Tibial artery (tissue), 4 donors: ENCODE results near the gene ATP11A.

Source experiments
- DNase-seq, 2 donors: peaks; one replicate each; pipeline ENCODE4 v3.0.0-alpha.2; 2019
- H3K27ac ChIP-seq, 2 donors: fragments of 200-600 bp; sonication (generic) in 1 of 2; 1 replicate in 1 of 2; 2 replicates in 1 of 2; pipeline ENCODE4 v1.5.1; 2018 to 2019; ENCODE audit warnings: mild to moderate bottlenecking in 1 of 2
- H3K27me3 ChIP-seq, 2 donors: fragments of 200-600 bp; sonication (generic) in 1 of 2; one replicate each; pipeline versions ENCODE4 v1.5.1 to v1.6.0; 2016 to 2019
- H3K36me3 ChIP-seq, 3 donors: fragments of 200-600 bp; sonication (generic) in 2 of 3; one replicate each; pipeline ENCODE4 v1.5.1; 2016 to 2019; ENCODE audit warnings: mild to moderate bottlenecking in 2 of 3
- H3K4me1 ChIP-seq, 4 donors: fragments of 200-600 bp; sonication (generic) in 2 of 4; 1 replicate in 3 of 4; 2 replicates in 1 of 4; pipeline ENCODE4 v1.5.1; 2016 to 2019
- H3K4me3 ChIP-seq, 2 donors: fragments of 200-600 bp; sonication (generic) in 1 of 2; 1 replicate in 1 of 2; 2 replicates in 1 of 2; pipeline ENCODE4 v1.5.1; 2018 to 2019; ENCODE audit warnings: mild to moderate bottlenecking in 2 of 2
- H3K9me3 ChIP-seq, 3 donors: fragments of 200-600 bp; sonication (generic) in 1 of 3; one replicate each; pipeline ENCODE4 v1.5.1; 2016 to 2019
- intact Hi-C: fragments of 100-400 bp; cut with DNase I; formaldehyde crosslinking; loops from one replicate; pipeline ENCODE4 v1.15.0; 2023; ENCODE audit warnings: low total_unique reads
- TF ChIP-seq, protein P1 (sequence below), 2 experiments: fragments of 200-600 bp in 1 of 2; fragments of 450-650 bp in 1 of 2; IDR thresholded peaks; one replicate each; pipeline ENCODE4 v1.5.1; 2017 to 2019; ENCODE audit warnings: antibody characterized with exemption in 2 of 2, mild to moderate bottlenecking in 1 of 2, moderate library complexity in 1 of 2

ATP11A gene

DNA sequence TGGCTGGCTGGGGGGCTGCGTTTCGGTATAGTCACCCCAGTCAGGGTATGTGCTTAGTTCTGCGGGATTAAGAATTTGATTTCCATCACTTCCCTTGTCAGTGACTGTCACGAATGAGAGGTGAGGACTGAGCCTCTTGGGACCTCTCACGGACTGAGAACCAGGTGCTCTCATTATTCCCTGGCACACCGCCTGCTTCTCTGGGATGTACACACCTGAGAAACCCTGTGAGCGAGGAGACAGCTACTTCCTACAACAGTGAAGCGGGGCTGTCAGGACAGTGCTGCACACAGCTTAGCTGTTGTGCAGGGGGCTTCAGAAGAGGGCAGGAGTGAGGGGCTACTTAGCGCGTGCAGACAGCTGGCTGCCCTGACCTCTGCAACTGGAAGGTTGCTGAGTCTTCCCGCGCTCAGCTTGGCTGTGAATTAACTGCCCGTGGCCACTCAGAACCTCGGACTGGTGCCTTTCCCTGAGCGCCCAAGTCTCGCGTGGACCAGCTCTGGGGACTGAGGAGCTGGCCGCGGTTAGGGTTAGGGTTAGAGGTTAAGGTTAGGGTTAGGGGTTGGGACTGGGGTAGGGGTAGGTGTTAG, 213.9 kb downstream of the ATP11A start:
- Histone ChIP-seq H3K4me1 (peaks cover 0 to 12% (median 0%) of the 10 kb centered on the region in 4 donors), H3K27me3 (peaks cover 0 to 56% of the 10 kb centered on the region in 2 donors), H3K36me3 (no peaks in the 10 kb centered on the region), H3K9me3 (peaks cover 0 to 13% (median 0%) of the 10 kb centered on the region in 3 donors), H3K27ac (no peak overlapping the region), H3K4me3 (no peak overlapping the region)
- intact Hi-C loops = no loop called here
- TF ChIP-seq, protein P1, sequence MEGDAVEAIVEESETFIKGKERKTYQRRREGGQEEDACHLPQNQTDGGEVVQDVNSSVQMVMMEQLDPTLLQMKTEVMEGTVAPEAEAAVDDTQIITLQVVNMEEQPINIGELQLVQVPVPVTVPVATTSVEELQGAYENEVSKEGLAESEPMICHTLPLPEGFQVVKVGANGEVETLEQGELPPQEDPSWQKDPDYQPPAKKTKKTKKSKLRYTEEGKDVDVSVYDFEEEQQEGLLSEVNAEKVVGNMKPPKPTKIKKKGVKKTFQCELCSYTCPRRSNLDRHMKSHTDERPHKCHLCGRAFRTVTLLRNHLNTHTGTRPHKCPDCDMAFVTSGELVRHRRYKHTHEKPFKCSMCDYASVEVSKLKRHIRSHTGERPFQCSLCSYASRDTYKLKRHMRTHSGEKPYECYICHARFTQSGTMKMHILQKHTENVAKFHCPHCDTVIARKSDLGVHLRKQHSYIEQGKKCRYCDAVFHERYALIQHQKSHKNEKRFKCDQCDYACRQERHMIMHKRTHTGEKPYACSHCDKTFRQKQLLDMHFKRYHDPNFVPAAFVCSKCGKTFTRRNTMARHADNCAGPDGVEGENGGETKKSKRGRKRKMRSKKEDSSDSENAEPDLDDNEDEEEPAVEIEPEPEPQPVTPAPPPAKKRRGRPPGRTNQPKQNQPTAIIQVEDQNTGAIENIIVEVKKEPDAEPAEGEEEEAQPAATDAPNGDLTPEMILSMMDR (IDR thresholded peaks at IDR 0.05) = no peak
- no peak for DNase-seq

DNA sequence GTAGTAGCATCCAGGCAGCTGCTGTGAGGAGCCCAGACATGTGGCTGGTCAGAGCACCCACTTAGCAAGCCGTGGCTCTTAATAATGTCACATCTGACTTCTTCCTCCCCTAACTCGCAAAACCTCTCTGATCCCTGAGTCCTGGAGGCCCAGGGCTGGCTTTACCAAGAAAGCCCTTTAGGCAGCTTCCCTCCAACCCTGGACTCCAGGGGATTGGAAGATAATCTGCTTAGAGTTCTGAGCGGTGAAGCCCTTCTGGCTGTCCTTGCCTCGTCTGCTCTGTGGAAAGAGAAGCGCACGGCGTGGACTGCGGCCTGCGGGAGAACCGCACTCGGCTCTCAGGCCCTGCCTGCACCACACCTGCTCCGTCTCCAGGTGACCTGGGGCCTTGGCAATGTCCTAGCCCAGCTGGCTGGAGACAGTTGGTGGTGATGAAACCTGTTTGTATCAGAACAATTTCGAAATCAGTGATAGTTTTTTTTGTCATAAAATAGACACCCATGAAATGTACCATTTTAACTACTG, 214.7 kb downstream of the ATP11A start:
- intact Hi-C loops = no loop called here
- Histone ChIP-seq H3K27ac (no peak overlapping the region), H3K9me3 (peaks cover 0 to 13% (median 0%) of the 10 kb centered on the region in 3 donors), H3K4me3 (no peak overlapping the region), H3K36me3 (no peaks in the 10 kb centered on the region), H3K4me1 (peaks cover 0 to 12% (median 0%) of the 10 kb centered on the region in 4 donors), H3K27me3 (peaks cover 0 to 57% of the 10 kb centered on the region in 2 donors)
- no peak for DNase-seq
- TF ChIP-seq, protein P1 (IDR thresholded peaks at IDR 0.05) = no peak

DNA sequence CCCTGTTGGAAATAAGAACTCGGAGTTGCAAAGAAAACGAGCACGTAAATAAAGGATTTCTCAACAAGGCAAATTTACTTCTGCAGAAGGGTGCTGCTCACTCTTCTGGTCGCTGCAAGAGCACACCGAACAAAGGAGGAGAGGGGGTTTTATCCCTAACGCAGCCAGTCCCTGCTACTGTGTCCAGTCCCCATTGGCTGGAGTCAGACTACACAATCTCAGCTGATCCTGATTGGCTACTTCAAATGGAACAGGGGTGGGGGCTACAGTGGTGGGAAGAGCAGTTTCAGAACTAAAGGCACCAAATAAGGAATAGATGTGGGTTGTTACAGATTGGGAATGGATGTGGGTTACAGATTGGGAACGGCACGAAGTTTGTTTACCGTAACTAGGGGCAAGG, 215.2 kb downstream of the ATP11A start:
- TF ChIP-seq, protein P1 (IDR thresholded peaks at IDR 0.05) = no peak
- intact Hi-C loops = no loop called here
- Histone ChIP-seq H3K27me3 (peaks cover 0 to 53% of the 10 kb centered on the region in 2 donors), H3K4me3 (no peak overlapping the region), H3K27ac (no peak overlapping the region), H3K9me3 (peaks cover 0 to 13% (median 0%) of the 10 kb centered on the region in 3 donors), H3K36me3 (no peaks in the 10 kb centered on the region), H3K4me1 (peaks cover 0 to 12% (median 0%) of the 10 kb centered on the region in 4 donors)
- DNase-seq = no peak

DNA sequence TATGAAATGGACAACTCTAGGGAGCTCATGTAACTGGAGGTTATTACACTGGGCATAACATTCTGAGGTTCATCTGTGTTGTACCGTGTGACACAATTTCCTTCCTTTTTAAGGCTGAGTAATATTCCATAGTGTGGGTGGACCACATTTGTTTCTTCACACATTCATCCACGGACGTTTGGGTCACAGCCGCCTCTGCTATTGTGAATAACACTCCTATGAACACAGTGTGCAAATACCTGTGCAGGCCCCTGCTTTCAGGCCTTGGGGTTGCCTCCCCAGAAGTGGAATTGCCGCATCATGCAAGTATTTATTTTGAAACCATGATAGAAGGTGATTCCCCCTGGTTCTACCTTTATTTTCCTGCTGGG, 215.8 kb downstream of the ATP11A start:
- TF ChIP-seq, protein P1 (IDR thresholded peaks at IDR 0.05) = no peak
- Histone ChIP-seq H3K4me3 (no peak overlapping the region), H3K27ac (no peak overlapping the region), H3K27me3 (peaks cover 0 to 50% of the 10 kb centered on the region in 2 donors), H3K4me1 (peaks cover 0 to 12% (median 0%) of the 10 kb centered on the region in 4 donors), H3K9me3 (peaks cover 0 to 13% (median 0%) of the 10 kb centered on the region in 3 donors), H3K36me3 (no peaks in the 10 kb centered on the region)
- intact Hi-C loops = no loop called here
- DNase-seq = no peak

DNA sequence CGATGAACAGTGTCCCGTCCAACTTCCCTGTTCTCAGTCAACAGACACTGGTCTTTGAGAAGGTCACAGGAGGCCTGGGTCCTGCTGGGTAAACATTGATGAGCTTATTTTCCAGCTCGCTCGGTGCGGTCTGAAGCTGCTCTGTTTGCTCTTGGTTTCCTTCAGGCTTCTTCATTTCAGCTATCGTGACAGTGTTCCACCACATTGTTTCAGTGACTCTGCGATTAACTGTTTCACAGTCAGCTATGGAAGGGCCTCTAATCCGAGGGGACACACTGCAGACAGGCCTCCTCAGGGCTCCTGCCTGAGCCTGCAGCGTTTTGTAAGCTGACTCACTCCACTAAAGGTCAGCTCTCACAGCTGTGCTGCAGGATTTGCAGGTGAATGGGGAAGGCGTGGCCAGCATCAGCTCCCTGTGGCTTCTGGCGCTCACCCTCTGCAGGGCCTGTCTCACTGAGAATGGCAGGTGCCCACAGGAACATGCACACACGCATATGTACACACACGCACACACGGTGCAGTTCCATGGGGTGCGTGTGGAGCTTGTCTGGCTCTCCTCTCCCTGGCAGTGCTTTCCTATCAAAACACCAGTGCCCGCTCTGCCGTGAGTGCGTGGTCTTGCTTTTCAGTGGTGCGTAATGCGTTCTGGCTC, 216.3 kb downstream of the ATP11A start:
- peaks cover 0 to 12% (median 0%) of the 10 kb centered on the region in 4 donors for H3K4me1 ChIP-seq
- H3K27ac ChIP-seq = no peak overlapping the region
- intact Hi-C loops = no loop called here
- no peak overlapping the region for H3K4me3 ChIP-seq
- H3K27me3 ChIP-seq = peaks cover 0 to 50% of the 10 kb centered on the region in 2 donors
- peaks cover 0 to 13% (median 0%) of the 10 kb centered on the region in 3 donors for H3K9me3 ChIP-seq
- H3K36me3 ChIP-seq = no peaks in the 10 kb centered on the region
- TF ChIP-seq, protein P1 (IDR thresholded peaks at IDR 0.05) = no peak
- no peak for DNase-seq
